HG02970 (cell line): ENCODE measurements around the gene CLEC3B.
"Not testable (repeated sequence)": the region's sequence is repeated elsewhere in the genome, so short reads cannot be mapped to it uniquely, and the experiment has no call there.

Experiments
- ATAC-seq: cut with Tn5 transposase; IDR thresholded peaks from one replicate; pipeline ENCODE4 v1.9.1; 2021; ENCODE audit warnings: mild to moderate bottlenecking, moderate library complexity, moderate number of reproducible peaks; ENCODE audit not compliant: unreplicated experiment, low FRiP score

The CLEC3B gene

GRCh38 chr3:45064512-45065372, 38.6 kb downstream of the CLEC3B start:
- no peak for ATAC-seq

- ATAC-seq, result no peak
Observed at GRCh38 chr3:45065373-45065720, 39.2 kb downstream of the CLEC3B start.

DNA sequence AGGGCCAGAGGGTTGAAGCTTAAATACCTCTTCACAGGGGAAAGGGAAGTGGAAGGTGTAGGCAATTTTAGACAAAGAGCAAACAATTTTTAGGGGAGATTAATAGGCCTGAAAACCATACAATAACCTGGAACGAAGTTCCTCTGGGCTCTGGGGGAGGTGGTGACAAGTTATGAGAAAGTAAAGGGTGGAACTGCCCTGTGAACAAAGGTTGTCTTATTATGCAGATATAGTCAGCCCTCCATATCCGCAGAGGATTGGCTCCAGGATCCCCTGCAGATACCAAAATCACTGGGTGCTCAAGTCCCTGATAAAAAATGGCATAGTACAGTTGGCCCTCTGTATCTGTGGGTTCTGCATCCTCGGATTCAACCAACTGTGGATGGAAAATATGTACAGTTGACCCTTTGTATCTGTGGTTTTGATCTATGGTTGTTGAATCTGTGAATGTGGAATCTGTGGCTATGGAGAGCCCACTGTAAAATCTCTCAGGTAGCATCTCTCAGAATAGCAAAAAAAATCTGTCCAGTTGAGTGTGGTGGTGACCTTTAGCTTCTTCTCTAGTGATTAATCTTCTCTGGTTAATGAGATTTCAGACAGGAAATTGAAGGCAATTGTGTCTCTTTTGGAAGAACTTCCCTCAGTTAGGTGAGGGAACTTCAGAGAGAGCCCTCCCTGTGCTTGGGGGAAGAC, 40.2 kb downstream of the CLEC3B start:
- ATAC-seq, result no peak

- no peak for ATAC-seq
Observed at GRCh38 chr3:45067486-45067885, 41.4 kb downstream of the CLEC3B start.

- no peak for ATAC-seq
Observed at GRCh38 chr3:45067941-45068340, 41.8 kb downstream of the CLEC3B start.

DNA sequence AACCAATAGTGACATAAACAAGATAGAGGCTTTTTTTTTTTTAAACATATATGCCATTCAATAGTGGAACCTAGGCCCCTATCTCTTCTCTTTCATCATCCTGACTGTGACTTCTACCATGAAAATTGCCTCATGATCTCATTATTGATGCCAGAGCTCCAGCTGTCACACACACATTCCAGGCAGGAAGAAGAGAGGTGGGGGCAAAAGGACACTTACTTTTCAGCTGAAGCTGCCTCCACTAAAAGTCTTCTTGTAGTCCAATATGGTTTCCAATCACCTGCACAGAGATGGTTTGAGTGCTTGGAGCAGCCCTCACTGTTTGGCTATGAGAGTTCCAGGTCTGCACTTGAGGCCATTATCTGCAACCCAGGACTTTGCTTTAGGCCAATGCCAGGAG, 45.0 kb downstream of the CLEC3B start:
- no peak for ATAC-seq

DNA sequence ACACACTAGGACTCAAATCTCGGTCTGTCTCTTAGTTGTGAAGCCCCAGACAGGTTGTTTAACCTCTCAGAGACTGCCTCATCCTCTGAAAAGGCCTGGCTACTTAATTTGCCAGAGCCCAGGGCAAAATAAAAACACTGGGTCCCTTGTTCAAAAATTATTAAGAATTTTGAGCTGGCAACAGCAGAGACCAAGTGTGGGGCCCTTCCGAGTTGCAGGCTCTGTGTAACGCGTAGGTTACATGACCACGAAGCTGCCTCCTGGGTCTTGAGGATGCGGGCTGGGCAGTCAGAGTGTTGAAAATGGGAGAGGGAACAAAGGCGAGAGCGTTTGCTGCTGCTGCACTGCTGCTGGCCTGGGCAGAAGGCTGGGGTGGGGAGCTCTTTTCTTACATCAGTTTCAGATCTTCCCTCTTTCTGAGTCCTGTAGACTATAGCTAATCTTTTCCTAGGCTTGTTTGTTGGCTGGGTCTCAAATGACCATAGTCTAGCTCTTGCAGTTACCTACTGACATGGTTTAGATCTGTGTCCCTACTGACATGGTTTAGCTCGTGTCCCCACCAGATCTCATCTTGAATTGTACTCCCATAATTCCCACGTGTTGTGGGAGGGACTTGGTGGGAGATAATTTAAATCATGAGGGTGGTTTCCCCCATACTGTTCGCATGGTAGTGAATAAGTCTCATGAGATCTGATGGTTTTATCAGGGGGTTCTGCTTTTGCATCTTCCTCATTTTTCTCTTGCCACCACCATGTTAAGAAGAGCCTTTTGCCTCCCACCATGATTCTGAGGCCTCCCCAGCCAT, 49.9 kb downstream of the CLEC3B start:
- no peak for ATAC-seq

DNA sequence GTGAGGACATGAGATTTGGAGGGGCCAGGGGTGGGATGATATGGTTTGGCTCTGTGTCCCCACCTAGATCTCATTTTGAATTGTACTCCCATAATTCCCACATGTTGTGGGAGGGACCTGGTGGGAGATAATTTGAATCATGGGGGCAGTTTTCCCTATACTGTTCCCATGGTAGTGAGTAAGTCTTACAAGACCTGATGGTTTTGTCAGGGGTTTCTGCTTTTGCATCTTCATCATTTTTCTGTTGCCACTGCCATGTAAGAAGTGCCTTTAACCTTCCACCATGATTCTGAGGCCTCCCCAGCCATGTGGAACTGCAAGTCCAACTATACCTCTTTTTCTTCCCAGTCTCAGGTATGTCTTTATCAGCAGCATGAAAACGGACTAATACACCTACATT, 52.2 kb downstream of the CLEC3B start:
- not testable (repeated sequence) for ATAC-seq

DNA sequence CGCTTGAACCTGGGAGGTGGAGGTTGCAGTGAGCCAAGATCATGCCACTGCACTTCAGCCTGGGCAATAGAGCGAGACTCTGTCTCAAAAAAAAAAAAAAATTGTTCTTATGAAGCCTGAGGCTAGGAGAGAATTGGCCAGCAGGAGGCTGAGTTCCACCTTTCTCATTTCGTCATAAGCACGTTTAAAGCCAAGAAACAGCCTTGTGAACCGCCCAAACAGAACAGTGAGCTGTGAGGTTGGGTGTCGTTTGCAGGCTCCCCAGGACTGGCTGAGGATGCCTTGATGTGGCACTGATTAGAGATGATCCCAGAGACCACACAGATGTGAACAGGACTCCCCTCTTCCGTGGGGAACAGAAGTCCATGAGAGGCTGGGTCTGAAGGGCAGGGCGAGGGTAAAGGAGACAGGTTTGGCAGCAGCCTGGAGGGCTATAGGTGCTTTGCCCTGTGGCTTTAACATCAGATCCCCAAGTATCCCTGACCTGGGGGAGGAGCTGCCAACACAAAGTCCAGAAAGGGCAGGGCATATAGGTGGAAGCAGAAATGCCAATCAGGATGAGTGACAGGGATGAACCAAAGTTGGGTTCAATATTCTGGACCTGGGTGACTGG, 52.9 kb downstream of the CLEC3B start:
- no peak for ATAC-seq

- ATAC-seq, result no peak
Observed at GRCh38 chr3:45079715-45080114, 53.6 kb downstream of the CLEC3B start.

GRCh38 chr3:45080824-45081223, 54.7 kb downstream of the CLEC3B start:
- no peak for ATAC-seq

- no peak for ATAC-seq
Observed at GRCh38 chr3:45081506-45082141, 55.5 kb downstream of the CLEC3B start.

- ATAC-seq, result no peak
Observed at GRCh38 chr3:45082142-45082538, 56.0 kb downstream of the CLEC3B start.

GRCh38 chr3:45083023-45083422, 56.9 kb downstream of the CLEC3B start:
- no peak for ATAC-seq

- ATAC-seq, result no peak
Observed at GRCh38 chr3:45084361-45084760, 58.3 kb downstream of the CLEC3B start.

- no peak for ATAC-seq
Observed at GRCh38 chr3:45084820-45085816, 59.0 kb downstream of the CLEC3B start.
